ENCODE measurements around the gene LPGAT1.

GRCh38 chr1:211726467-211726995 lies 104.0 kb downstream of the LPGAT1 start:
- TF ChIP-seq CTCF (IDR thresholded peaks at IDR 0.05) (no peak), EZH2 (IDR thresholded peaks at IDR 0.05) (no peak), EZH2phosphoT487 (IDR thresholded peaks at IDR 0.05) (no peak)
